Testis (tissue), 3 donors: ENCODE results near the gene CDKAL1. TPM values are rescaled to one million over a fixed set of nuclear protein-coding genes. Genes with fewer than 3 reads are reported as not detected.

ENCODE experiments used
- DNase-seq: peaks from one replicate; pipeline ENCODE4 v3.0.0-alpha.2; 2019
- H3K27ac ChIP-seq, 2 donors: fragments of 200-600 bp; sonication (generic); one replicate each; pipeline ENCODE4 v1.5.1; 2019
- H3K27me3 ChIP-seq: fragments of 200-600 bp; sonication (generic); one replicate; pipeline ENCODE4 v1.5.1; 2019
- H3K36me3 ChIP-seq: fragments of 200-600 bp; sonication (generic); one replicate; pipeline ENCODE4 v1.5.1; 2017; ENCODE audit warnings: low read depth; ENCODE audit errors: missing control alignments
- H3K4me1 ChIP-seq: fragments of 200-600 bp; sonication (generic); one replicate; pipeline ENCODE4 v1.5.1; 2019
- H3K4me3 ChIP-seq, 2 donors: fragments of 200-600 bp; sonication (generic); one replicate each; pipeline ENCODE4 v1.5.1; 2017 to 2019
- H3K9me3 ChIP-seq: fragments of 200-600 bp; sonication (generic); one replicate; pipeline ENCODE4 v1.5.1; 2017
- POLR2A ChIP-seq: fragments of 450-650 bp; IDR thresholded peaks from one replicate; pipeline ENCODE4 v1.6.1; 2017; ENCODE audit warnings: antibody characterized with exemption, mild to moderate bottlenecking, moderate library complexity
- WGBS, 2 donors: methylation state at CpG; one replicate each; pipeline ENCODE4 v1.1.5; 2018; 5-methylcytosine and 5-hydroxymethylcytosine counted together
- intact Hi-C: fragments of 100-400 bp; cut with DNase I; formaldehyde crosslinking; loops from one replicate; pipeline ENCODE4 v1.15.1; 2023; ENCODE audit warnings: low total_unique reads
- polyA plus RNA-seq: library from polyadenylated mRNA; stranded (reverse); fragments of 350-450 nt; fragmentation: Illumina TruSeq; extraction: RNeasy Lipid Tissue Mini Kit (QIAGEN cat#74804); gene quantifications from one replicate; pipeline ENCODE4 v1.2.3, GENCODE V29; 2014; ENCODE audit warnings: low read depth, low replicate concordance; ENCODE audit not compliant: insufficient read depth
- total RNA-seq, 2 donors: library from RNA; depleted of rRNA; stranded (reverse); fragments of >200 nt; gene quantifications; one replicate each; pipeline ENCODE4 v1.2.3, GENCODE V29; 2016
- TF ChIP-seq, protein P1 (sequence below), 3 experiments: fragments of 450-650 bp in 2 of 3; fragments of 200-600 bp in 1 of 3; sonication (generic) in 1 of 3; IDR thresholded peaks; one replicate each; pipeline ENCODE4 v1.5.1; 2016 to 2019; ENCODE audit warnings: antibody characterized with exemption in 3 of 3, mild to moderate bottlenecking in 2 of 3, moderate library complexity in 1 of 3

The CDKAL1 gene
- total and polyA plus RNA-seq, 3 donors from 2014 or later, result 11.1 to 18.5 (median 16.1) TPM

GRCh38 chr6:21138336-21139069 lies 604.2 kb downstream of the CDKAL1 start:
- H3K4me1 ChIP-seq, result peaks cover 7% of the 10 kb centered on the region
- intact Hi-C loops, result no loop called here
- no peak overlapping the region for H3K4me3 ChIP-seq
- no peak overlapping the region for H3K27ac ChIP-seq
- H3K36me3 ChIP-seq, result no peaks in the 10 kb centered on the region
- DNase-seq, result no peak
- H3K27me3 ChIP-seq, result no peaks in the 10 kb centered on the region
- TF ChIP-seq POLR2A, result no peak
- 52 to 53% methylated on average over 8 of the region's 8 CpGs for WGBS, 2 donors
- H3K9me3 ChIP-seq, result no peaks in the 10 kb centered on the region

DNA sequence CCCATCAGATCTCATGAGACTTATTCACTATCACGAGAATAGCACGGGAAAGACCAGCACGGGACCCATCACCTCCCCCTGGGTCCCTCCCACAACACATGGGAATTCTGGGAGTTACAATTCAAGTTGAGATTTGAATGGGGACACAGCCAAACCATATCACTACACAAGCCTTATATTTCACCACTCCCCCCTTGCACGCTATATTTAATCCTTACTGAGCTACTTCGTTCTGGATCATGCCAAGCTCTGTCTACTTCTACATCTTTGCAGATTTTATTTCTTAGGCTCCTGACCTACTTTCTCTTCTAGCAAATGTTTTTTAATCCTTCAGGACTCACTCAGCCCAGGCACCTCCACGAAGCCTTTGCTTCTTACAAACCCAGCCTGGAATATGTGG lies 606.7 kb downstream of the CDKAL1 start:
- H3K27me3 ChIP-seq, result no peaks in the 10 kb centered on the region
- 80 to 91% methylated on average over 6 of the region's 6 CpGs for WGBS, 2 donors
- H3K4me1 ChIP-seq, result no peaks in the 10 kb centered on the region
- H3K9me3 ChIP-seq, result no peaks in the 10 kb centered on the region
- no peak for TF ChIP-seq POLR2A
- TF ChIP-seq, protein P1, sequence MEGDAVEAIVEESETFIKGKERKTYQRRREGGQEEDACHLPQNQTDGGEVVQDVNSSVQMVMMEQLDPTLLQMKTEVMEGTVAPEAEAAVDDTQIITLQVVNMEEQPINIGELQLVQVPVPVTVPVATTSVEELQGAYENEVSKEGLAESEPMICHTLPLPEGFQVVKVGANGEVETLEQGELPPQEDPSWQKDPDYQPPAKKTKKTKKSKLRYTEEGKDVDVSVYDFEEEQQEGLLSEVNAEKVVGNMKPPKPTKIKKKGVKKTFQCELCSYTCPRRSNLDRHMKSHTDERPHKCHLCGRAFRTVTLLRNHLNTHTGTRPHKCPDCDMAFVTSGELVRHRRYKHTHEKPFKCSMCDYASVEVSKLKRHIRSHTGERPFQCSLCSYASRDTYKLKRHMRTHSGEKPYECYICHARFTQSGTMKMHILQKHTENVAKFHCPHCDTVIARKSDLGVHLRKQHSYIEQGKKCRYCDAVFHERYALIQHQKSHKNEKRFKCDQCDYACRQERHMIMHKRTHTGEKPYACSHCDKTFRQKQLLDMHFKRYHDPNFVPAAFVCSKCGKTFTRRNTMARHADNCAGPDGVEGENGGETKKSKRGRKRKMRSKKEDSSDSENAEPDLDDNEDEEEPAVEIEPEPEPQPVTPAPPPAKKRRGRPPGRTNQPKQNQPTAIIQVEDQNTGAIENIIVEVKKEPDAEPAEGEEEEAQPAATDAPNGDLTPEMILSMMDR (IDR thresholded peaks at IDR 0.05), result no peak
- no peak for DNase-seq
- no peaks in the 10 kb centered on the region for H3K36me3 ChIP-seq
- no peak overlapping the region for H3K4me3 ChIP-seq
- H3K27ac ChIP-seq, result no peak overlapping the region
- intact Hi-C loops, result no loop called here

DNA sequence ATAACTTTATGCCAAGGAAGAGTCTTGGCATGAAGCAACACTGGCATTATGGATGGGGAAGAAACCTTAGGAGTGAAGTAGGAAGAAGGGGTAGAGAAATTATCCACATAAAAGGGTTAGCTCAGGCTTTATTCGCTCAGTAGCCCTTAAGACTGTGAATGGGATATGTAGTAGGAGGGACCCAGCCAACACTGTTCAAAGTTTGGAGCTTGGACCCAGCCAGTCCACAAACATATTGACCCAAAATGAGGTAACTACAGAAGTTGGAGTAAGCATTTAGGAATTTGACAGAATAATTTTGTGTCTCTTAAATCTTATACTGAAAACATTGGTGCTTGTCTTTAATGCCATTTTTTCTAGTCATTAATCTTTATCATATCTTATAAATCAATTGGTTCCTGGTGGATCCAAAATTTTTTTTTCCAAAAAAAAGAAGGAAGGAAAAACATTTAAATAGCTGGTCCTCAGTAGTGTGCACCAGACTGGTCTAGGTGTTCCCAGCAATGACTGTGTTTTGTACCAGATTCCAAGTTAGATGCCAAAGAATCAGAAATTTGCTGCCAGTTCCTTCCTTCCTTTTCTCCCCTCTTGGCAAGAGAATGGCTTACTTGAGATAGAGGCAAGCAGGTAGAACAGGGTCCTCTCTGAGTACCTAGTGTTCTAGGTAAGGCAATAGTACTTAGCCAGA lies 607.5 kb downstream of the CDKAL1 start:
- H3K27ac ChIP-seq, result no peak overlapping the region
- H3K4me3 ChIP-seq, result no peak overlapping the region
- no peaks in the 10 kb centered on the region for H3K27me3 ChIP-seq
- 94 to 100% methylated on average over 1 of the region's 1 CpG for WGBS, 2 donors
- H3K4me1 ChIP-seq, result no peaks in the 10 kb centered on the region
- H3K36me3 ChIP-seq, result no peaks in the 10 kb centered on the region
- intact Hi-C loops, result no loop called here
- no peaks in the 10 kb centered on the region for H3K9me3 ChIP-seq
- no peak for TF ChIP-seq POLR2A
- no peak for DNase-seq

DNA sequence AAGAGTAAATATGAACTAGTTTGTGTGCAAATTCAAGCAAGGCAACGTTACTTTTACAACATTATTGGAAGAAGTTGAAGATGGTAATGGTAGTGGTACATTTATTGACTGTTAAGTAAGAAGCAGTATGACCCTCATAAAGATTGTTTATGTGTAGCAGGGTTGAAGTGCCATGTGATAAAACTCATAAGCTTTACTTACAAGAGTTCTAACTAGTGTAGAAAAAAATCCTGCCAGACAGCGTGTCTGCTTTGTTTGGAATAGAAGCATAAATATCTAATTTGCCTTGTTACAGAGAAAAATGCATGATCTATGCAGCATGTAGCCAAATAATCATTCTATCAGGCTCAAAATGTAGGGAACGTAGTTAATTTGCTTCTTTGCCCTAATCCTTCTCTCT lies 608.5 kb downstream of the CDKAL1 start:
- Histone ChIP-seq H3K27me3 (no peaks in the 10 kb centered on the region), H3K4me1 (no peaks in the 10 kb centered on the region), H3K36me3 (no peaks in the 10 kb centered on the region), H3K27ac (no peak overlapping the region), H3K4me3 (no peak overlapping the region), H3K9me3 (no peaks in the 10 kb centered on the region)
- WGBS, 2 donors, result 48 to 60% methylated on average over 3 of the region's 3 CpGs
- intact Hi-C loops, result no loop called here
- TF ChIP-seq POLR2A, result no peak
- TF ChIP-seq, protein P1 (IDR thresholded peaks at IDR 0.05), result no peak
- DNase-seq, result no peak

DNA sequence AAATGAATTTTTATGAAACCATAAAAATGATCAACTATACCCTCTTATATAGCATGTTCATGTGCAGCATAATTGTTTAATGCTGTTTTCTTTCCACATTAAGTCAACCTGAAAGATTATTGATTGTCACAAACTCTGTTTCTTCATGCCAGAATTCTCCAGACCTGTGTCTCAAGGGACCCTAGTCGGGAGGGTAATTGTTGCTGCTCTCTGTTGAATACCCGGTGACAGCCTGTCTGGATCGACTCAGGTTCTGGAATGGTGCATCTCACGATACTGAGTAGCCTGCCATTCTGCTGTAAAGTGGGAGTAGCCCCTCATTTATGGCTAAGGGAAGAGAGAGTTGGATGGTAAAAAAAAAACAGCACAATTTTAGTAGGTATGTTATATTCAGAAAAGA lies 609.4 kb downstream of the CDKAL1 start:
- Histone ChIP-seq H3K36me3 (no peaks in the 10 kb centered on the region), H3K4me1 (no peaks in the 10 kb centered on the region), H3K27me3 (no peaks in the 10 kb centered on the region), H3K9me3 (no peaks in the 10 kb centered on the region), H3K27ac (no peak overlapping the region), H3K4me3 (no peak overlapping the region)
- intact Hi-C loops, result no loop called here
- DNase-seq, result no peak
- TF ChIP-seq POLR2A, result no peak
- TF ChIP-seq, protein P1 (IDR thresholded peaks at IDR 0.05), result no peak
- 64 to 74% methylated on average over 4 of the region's 4 CpGs for WGBS, 2 donors
